GM12878 (cell line): ENCODE results near the gene SRP54. TPM values are rescaled to one million over a fixed set of nuclear protein-coding genes. Genes with fewer than 3 reads are reported as not detected.
A peak's percentile ranks its signal among the peaks of the same experiment; 100 is the strongest.
"Not testable (repeated sequence)": the region's sequence is repeated elsewhere in the genome, so short reads cannot be mapped to it uniquely, and the experiment has no call there.

Experiments
- ATAC-seq: fragments of 200-7000 bp; cut with Tn5 transposase; 3 replicates; pipeline ENCODE4 v1.9.1; 2020; ENCODE audit warnings: mild to moderate bottlenecking, moderate library complexity
- BruUV-seq: library from RNA; stranded (reverse); fragments of 400-500 nt; replicated peaks from 2 replicates; lab custom pipeline; 2021; lab: Mats Ljungman, UMichigan
- CTCF ChIA-PET: fragments of 300-600 bp; sonication (Branson Sonifier 250); formaldehyde crosslinking; extraction: SDS; loops from one replicate; lab custom pipeline; 2021; ENCODE audit warnings: inconsistent platforms; lab: Yijun Ruan, JAX
- POLR2A ChIA-PET: fragments of 350-600 bp; formaldehyde crosslinking; extraction: SDS; loops from one replicate; lab custom pipeline; 2021; ENCODE audit warnings: inconsistent platforms; lab: Charles Lee
- RAD21 ChIA-PET: fragments of 300-600 bp; sonication (Branson Sonifier 250); formaldehyde crosslinking; loops from one replicate; lab custom pipeline; 2023; ENCODE audit warnings: antibody characterized with exemption; ENCODE audit not compliant: unreplicated experiment; lab: Charles Lee
- SMC1A ChIA-PET: fragments of 300-600 bp; sonication (Branson Sonifier 250); formaldehyde crosslinking; loops from one replicate; lab custom pipeline; 2023; ENCODE audit not compliant: unreplicated experiment, uncharacterized antibody; lab: Charles Lee
- DNase-seq: peaks from one replicate; pipeline ENCODE4 v3.0.0-alpha.2; 2011; ENCODE audit warnings: low read depth, low spot score
- FAIRE-seq: peaks from 3 replicates; lab custom pipeline; 2011; peaks lifted over from hg19 to GRCh38; lab: Jason Lieb, UNC
- H2AFZ ChIP-seq: 2 replicates; pipeline ENCODE4 v1.6.0; 2011; ENCODE audit warnings: low read depth, low read length, control low read depth; ENCODE audit not compliant: control insufficient read depth
- H3K27ac ChIP-seq: 2 replicates; pipeline ENCODE4 v1.5.1; 2011; ENCODE audit warnings: control low read depth; ENCODE audit not compliant: control insufficient read depth, insufficient read depth
- H3K27me3 ChIP-seq, 2 experiments: replicated peaks in 1 of 2; 2 replicates each; pipeline versions ENCODE4 v1.6.0 to v1.6.1; 2011; ENCODE audit warnings: low read length in 1 of 2; ENCODE audit not compliant: control insufficient read depth in 2 of 2, insufficient read depth in 2 of 2
- H3K36me3 ChIP-seq, 2 experiments: 2 replicates each; pipeline ENCODE4 v1.5.1; 2011; ENCODE audit warnings: low read length in 1 of 2; ENCODE audit not compliant: control insufficient read depth in 2 of 2, insufficient read depth in 2 of 2
- H3K4me1 ChIP-seq: 2 replicates; pipeline ENCODE4 v1.6.1; 2011; ENCODE audit warnings: mild to moderate bottlenecking, low read length, moderate library complexity, mixed read lengths; ENCODE audit not compliant: control insufficient read depth, insufficient read depth
- H3K4me2 ChIP-seq: 2 replicates; pipeline ENCODE4 v1.6.0; 2011; ENCODE audit warnings: control low read depth; ENCODE audit not compliant: control insufficient read depth, insufficient read depth
- H3K4me3 ChIP-seq: fragments of 200-600 bp; sonication (generic); 2 replicates; pipeline ENCODE4 v1.5.1; 2016
- H3K79me2 ChIP-seq: 2 replicates; pipeline ENCODE4 v1.6.0; 2011; ENCODE audit warnings: low read length; ENCODE audit not compliant: control insufficient read depth, insufficient read depth
- H3K9ac ChIP-seq: 2 replicates; pipeline ENCODE4 v1.8.0; 2011; ENCODE audit warnings: low read length, control low read depth, mixed read lengths; ENCODE audit not compliant: control insufficient read depth, insufficient read depth
- H3K9me3 ChIP-seq: replicated peaks from 3 replicates; pipeline ENCODE4 v1.5.1; 2011; ENCODE audit warnings: mild to moderate bottlenecking, low read length; ENCODE audit not compliant: control insufficient read depth, insufficient read depth
- H4K20me1 ChIP-seq: 2 replicates; pipeline ENCODE4 v1.6.0; 2011; ENCODE audit not compliant: control insufficient read depth, insufficient read depth
- BCLAF1 ChIP-seq: fragments of 450-650 bp; IDR thresholded peaks from 2 replicates; pipeline ENCODE4 v1.6.1; 2017; ENCODE audit warnings: antibody characterized with exemption, mild to moderate bottlenecking, moderate library complexity
- CEBPB ChIP-seq, 2 experiments: fragments of 150-350 bp in 1 of 2; IDR thresholded peaks; 2 replicates each; pipeline ENCODE4 v1.6.1; 2012 to 2014; ENCODE audit warnings: low read depth in 2 of 2, low read length in 2 of 2, borderline replicate concordance in 1 of 2, inconsistent platforms in 1 of 2
- ESRRA ChIP-seq: IDR thresholded peaks from 2 replicates; pipeline ENCODE4 v1.6.1; 2012; ENCODE audit warnings: mild to moderate bottlenecking, low read length, improper control_type of control experiment
- ZNF217 ChIP-seq: fragments of 450-650 bp; IDR thresholded peaks from 2 replicates; pipeline ENCODE4 v1.6.1; 2017; ENCODE audit warnings: antibody characterized with exemption, mild to moderate bottlenecking
- WGBS: methylation state at CpG from one replicate; pipeline ENCODE4 v1.1.6; 2016; ENCODE audit warnings: low lambda C conversion rate; ENCODE audit not compliant: insufficient replicate concordance, insufficient coverage; ENCODE audit errors: missing lambda C conversion rate; 5-methylcytosine and 5-hydroxymethylcytosine counted together
- in situ Hi-C: fragments of 300-500 bp; cut with MboI; formaldehyde crosslinking; loops from 9 replicates; pipeline ENCODE4 v1.14.3; 2018; ENCODE audit warnings: mixed read lengths
- intact Hi-C: fragments of 100-400 bp; cut with micrococcal nuclease; formaldehyde crosslinking; loops from one replicate; pipeline ENCODE4 v1.14.2; 2022; ENCODE audit not compliant: unreplicated experiment
- polyA plus RNA-seq, 11 experiments: library from polyadenylated mRNA; depleted of rRNA in 4 of 11; unstranded in 6 of 11; stranded (reverse) in 5 of 11; fragments of >200 nt; fragmentation: Nextera tagmentation in 4 of 11; fragmentation: Illumina TruSeq in 1 of 11; extraction: Ambion mirVana in 4 of 11; extraction: Trizol in 1 of 11; gene quantifications; 1 replicate in 1 of 11; 2 replicates in 10 of 11; pipeline versions ENCODE4 v1.2.1 to v1.2.3, GENCODE V29; 2011 to 2016; ENCODE audit warnings: inconsistent platforms in 2 of 11, missing spikeins in 2 of 11, low read depth in 1 of 11
- total RNA-seq, 4 experiments: library from RNA; depleted of rRNA in 3 of 4; stranded (reverse); fragments of >200 nt in 3 of 4; fragmentation: Illumina TruSeq in 1 of 4; extraction: Trizol in 1 of 4; gene quantifications; 2 replicates each; pipeline versions ENCODE4 v1.2.1 to v1.2.3, GENCODE V29; 2013 to 2021
- TF ChIP-seq, protein P1 (sequence below): IDR thresholded peaks from 2 replicates; pipeline ENCODE4 v1.6.1; 2012; ENCODE audit warnings: low read length, inconsistent platforms

The SRP54 gene
- total and polyA plus RNA-seq, 10 of the 15 experiments (the other 5 are each of a cell fraction or from before 2014, with no cell fraction given) = 54.1 to 130 (median 72.3) TPM

DNA sequence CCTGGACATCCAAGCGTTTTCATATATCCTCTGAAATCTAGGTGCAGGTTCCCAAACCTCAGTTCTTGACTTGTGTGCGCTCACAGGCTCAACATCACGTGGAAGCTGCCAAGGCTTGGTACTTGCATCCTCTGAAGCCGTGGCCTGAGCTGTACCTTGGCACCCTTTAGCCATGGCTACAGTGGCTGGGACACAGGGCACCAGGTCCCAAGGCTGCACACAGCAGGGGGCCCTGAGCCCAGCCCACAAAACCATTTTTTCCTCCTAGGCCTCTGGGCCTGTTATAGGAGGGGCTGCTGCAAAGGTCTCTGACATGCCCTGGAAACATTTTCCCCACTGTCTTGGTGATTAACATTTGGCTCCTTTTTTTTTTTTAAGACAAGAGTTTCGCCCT, 51.6 kb downstream of the SRP54 start (continued):
- TF ChIP-seq CEBPB (IDR thresholded peaks at IDR 0.05; ENCODE audit: borderline replicate concordance in 1 of 2, low read depth in 2 of 2, low read length in 2 of 2) (no peak), ESRRA (no peak), BCLAF1 (no peak)
- TF ChIP-seq, protein P1, sequence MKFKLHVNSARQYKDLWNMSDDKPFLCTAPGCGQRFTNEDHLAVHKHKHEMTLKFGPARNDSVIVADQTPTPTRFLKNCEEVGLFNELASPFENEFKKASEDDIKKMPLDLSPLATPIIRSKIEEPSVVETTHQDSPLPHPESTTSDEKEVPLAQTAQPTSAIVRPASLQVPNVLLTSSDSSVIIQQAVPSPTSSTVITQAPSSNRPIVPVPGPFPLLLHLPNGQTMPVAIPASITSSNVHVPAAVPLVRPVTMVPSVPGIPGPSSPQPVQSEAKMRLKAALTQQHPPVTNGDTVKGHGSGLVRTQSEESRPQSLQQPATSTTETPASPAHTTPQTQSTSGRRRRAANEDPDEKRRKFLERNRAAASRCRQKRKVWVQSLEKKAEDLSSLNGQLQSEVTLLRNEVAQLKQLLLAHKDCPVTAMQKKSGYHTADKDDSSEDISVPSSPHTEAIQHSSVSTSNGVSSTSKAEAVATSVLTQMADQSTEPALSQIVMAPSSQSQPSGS = no peak

DNA sequence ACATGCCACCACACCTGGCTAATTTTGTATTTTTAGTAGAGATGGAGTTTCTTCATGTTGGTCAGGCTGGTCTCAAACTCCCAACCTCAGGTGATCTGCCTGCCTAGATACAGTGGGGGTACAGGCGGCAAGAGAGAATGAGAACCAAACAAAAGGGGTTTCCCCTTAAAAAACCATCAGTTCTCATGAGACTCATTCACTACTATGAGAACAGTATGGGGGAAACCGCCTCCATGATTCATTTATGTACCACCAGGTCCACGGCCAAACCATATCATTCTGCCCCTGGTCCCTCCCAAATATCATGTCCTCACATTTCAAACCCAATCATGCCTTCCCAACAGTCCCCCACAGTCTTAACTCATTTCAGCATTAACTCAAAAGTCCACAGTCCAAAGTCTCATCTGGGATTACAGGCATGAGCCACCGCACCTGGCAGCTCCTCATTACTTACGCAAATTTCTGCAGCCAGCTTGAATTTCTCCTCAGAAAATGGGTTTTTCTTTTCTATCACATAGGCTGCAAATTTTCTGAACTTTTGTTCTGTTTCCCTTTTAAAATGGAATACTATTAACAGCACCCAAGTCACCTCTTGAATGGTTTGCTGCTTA, 52.3 kb downstream of the SRP54 start:
- CTCF ChIA-PET = not testable (repeated sequence)
- peak; percentile 61 for ATAC-seq

DNA sequence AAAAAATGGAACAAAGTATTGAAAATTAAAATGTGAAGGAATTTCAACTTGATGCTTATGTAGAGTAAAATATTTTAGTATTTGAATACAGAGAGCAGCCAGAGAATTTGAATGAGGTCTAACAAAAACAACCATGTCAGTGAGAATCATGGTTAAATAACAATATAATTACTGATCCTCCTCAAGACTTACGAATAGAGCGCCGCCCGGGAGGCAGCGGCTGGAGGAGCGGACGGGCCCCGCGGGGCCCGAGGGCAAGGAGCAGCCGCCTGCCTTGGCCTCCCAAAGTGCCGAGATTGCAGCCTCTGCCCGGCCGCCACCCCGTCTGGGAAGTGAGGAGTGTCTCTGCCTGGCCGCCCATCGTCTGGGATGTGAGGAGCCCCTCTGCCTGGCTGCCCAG, 55.5 kb downstream of the SRP54 start:
- BruUV-seq, H3K36me3 ChIP-seq, CTCF ChIA-PET, H4K20me1 ChIP-seq, RAD21 ChIA-PET, intact Hi-C loops, DNase-seq, FAIRE-seq, POLR2A ChIA-PET, H3K27me3 ChIP-seq, H3K4me2 ChIP-seq, H2AFZ ChIP-seq, in situ Hi-C loops, H3K27ac ChIP-seq, H3K79me2 ChIP-seq, H3K4me1 ChIP-seq, H3K4me3 ChIP-seq, H3K9ac ChIP-seq, ATAC-seq: not testable (repeated sequence)
- WGBS = 96% methylated on average over 7 of the region's 17 CpGs
- peaks cover 12% of the 10 kb centered on the region for H3K9me3 ChIP-seq
- SMC1A ChIA-PET = interaction anchor here (1.0 kb wide), 1 partner anchor 15 kb away, joined by 3 read pairs; no protein-coding TSS in a partner anchor

More for the DNA sequence above, 52.3 kb downstream of the SRP54 start:
- WGBS = 46% methylated on average over 5 of the region's 5 CpGs
- H3K36me3 ChIP-seq, H3K27me3 ChIP-seq, BruUV-seq, H3K9ac ChIP-seq, in situ Hi-C loops, intact Hi-C loops, DNase-seq, H3K27ac ChIP-seq, H3K79me2 ChIP-seq, H3K4me1 ChIP-seq, H2AFZ ChIP-seq, SMC1A ChIA-PET, FAIRE-seq, RAD21 ChIA-PET, H4K20me1 ChIP-seq, H3K4me3 ChIP-seq, H3K4me2 ChIP-seq: not testable (repeated sequence)
- peaks cover 17% of the 10 kb centered on the region for H3K9me3 ChIP-seq
- 0 out of 2 replicates have a peak, but pooled peaks have one; percentile 1 for TF ChIP-seq ZNF217
- POLR2A ChIA-PET = interaction anchor here (0.5 kb wide), 1 partner anchor 35 kb away, joined by 4 read pairs; no protein-coding TSS in a partner anchor
